ENCODE data around the gene PRR3. TPM values are rescaled to one million over a fixed set of nuclear protein-coding genes. Genes with fewer than 3 reads are reported as not detected.
"Not testable (repeated sequence)": the region's sequence is repeated elsewhere in the genome, so short reads cannot be mapped to it uniquely, and the experiment has no call there.

The PRR3 gene
- total RNA-seq, 1 experiment from 2014 or later = 6.1 TPM

DNA sequence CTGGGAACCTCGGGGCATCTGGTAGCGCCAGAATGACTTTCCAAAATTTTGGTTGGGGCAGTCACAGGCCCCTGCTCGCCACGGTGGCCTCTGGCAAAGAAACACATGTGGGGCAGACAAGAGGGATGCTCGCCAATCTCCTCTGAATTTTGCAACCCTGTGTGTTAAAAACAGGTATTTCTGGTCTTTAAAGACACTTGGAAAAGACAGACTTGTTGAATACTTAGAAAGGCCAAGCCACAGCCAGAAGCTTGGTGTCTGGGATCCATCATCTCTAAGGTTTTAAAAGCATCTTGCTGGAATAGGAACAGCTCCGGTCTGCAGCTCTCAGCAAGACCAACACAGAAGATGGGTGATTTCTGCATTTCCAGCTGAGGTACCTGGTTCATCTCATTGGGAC, 36.6 kb upstream of the PRR3 start:
- CTCF ChIA-PET = interaction anchor here (0.6 to 0.9 kb wide), 2 partner anchors 24 to 78 kb away, joined by 3 to 5 read pairs; no protein-coding TSS in a partner anchor
- peak overlapping the region; percentile 81 for H3K27ac ChIP-seq (ENCODE audit: low read length)
- no peaks in the 10 kb centered on the region for H3K9me2 ChIP-seq (replicated peaks; ENCODE audit: low read length)
- POLR2A ChIA-PET (ENCODE audit: unreplicated experiment) = interaction anchor here (0.5 to 0.6 kb wide), 3 partner anchors 50 to 1151 kb away, joined by 3 to 4 read pairs (median 4); no protein-coding TSS in a partner anchor
- H2AFZ ChIP-seq (ENCODE audit: low read length) = peak overlapping the region; percentile 3; the same call in 1 of the 2 replicates
- H3K36me3 ChIP-seq (ENCODE audit: low read depth, low read length) = no peaks in the 10 kb centered on the region
- H3K4me3 ChIP-seq (ENCODE audit: low read length) = no peak overlapping the region
- H3K27me3 ChIP-seq (ENCODE audit: low read length) = no peaks in the 10 kb centered on the region
- no peak; the same call in 1 of the 2 replicates for ATAC-seq
- H3F3A ChIP-seq (ENCODE audit: low read length, unreplicated experiment) = no peaks in the 10 kb centered on the region
- DNase-seq = peak; percentile 49
- peak overlapping the region; percentile 42 for H3K4me2 ChIP-seq (ENCODE audit: low read length)
- H3K9ac ChIP-seq (ENCODE audit: low read length) = peak overlapping the region; percentile 38; the same call in 1 of the 2 replicates
- intact Hi-C loops (cut with micrococcal nuclease) = no loop called here
- no peaks in the 10 kb centered on the region for H4K20me1 ChIP-seq (ENCODE audit: low read length)
- TF ChIP-seq CTCF (conservative IDR thresholded peaks at IDR 0.05; ENCODE audit: low read depth, low read length) (no peak), EZH2 (IDR thresholded peaks at IDR 0.05; ENCODE audit: low read length, unreplicated experiment) (no peak), EZH2phosphoT487 (IDR thresholded peaks at IDR 0.05; ENCODE audit: borderline replicate concordance, low read length) (no peak)
- no peaks in the 10 kb centered on the region for H3K79me2 ChIP-seq (ENCODE audit: low read length)
- BruUV-seq (replicated peaks) = no TSS peak
- H3K4me1 ChIP-seq (ENCODE audit: insufficient read depth, low read length) = peaks cover 22% of the 10 kb centered on the region
- H3K9me3 ChIP-seq (ENCODE audit: low read length) = no peaks in the 10 kb centered on the region

DNA sequence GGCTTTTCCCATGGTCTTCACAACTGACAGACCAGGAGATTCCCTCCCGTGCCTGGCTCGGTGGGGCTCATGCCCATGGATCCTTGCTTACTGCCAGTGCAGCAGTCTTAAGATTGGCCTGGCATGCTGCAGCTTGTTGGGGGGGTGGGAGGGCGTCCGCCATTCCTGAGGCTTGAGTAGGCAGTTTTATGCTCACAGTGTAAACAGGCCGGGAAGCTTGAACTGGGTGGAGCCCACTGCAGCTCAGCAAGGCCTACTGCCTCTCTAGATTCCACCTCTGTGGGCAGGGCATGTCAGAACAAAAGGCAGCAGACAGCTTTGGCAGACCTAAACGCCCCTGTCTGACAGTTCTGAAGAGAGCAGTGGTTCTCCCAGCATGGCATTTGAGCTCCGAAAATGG, 36.0 kb upstream of the PRR3 start:
- DNase-seq (peak; percentile 88), ATAC-seq (peak; percentile 90)
- H3K36me3 ChIP-seq (ENCODE audit: low read depth, low read length); H3K27me3 ChIP-seq (ENCODE audit: low read length); H3F3A ChIP-seq (ENCODE audit: low read length, unreplicated experiment); intact Hi-C loops (cut with micrococcal nuclease); BruUV-seq (replicated peaks); H3K9me3 ChIP-seq (ENCODE audit: low read length); H4K20me1 ChIP-seq (ENCODE audit: low read length); H3K4me3 ChIP-seq (ENCODE audit: low read length); H3K9me2 ChIP-seq (replicated peaks; ENCODE audit: low read length); H3K79me2 ChIP-seq (ENCODE audit: low read length): not testable (repeated sequence)
- CTCF ChIA-PET = interaction anchor here (0.6 to 0.9 kb wide), 2 partner anchors 25 to 78 kb away, joined by 3 to 5 read pairs; no protein-coding TSS in a partner anchor
- peak overlapping the region; percentile 38; the same call in 1 of the 2 replicates for H3K9ac ChIP-seq (ENCODE audit: low read length)
- peak overlapping the region; percentile 42 for H3K4me2 ChIP-seq (ENCODE audit: low read length)
- peak overlapping the region; percentile 3 for H2AFZ ChIP-seq (ENCODE audit: low read length)
- H3K27ac ChIP-seq (ENCODE audit: low read length) = peak overlapping the region; percentile 81
- peaks cover 20% of the 10 kb centered on the region for H3K4me1 ChIP-seq (ENCODE audit: insufficient read depth, low read length)
- POLR2A ChIA-PET (ENCODE audit: unreplicated experiment) = interaction anchor here (0.5 to 0.6 kb wide), 2 partner anchors 50 to 55 kb away, joined by 3 to 4 read pairs; no protein-coding TSS in a partner anchor

DNA sequence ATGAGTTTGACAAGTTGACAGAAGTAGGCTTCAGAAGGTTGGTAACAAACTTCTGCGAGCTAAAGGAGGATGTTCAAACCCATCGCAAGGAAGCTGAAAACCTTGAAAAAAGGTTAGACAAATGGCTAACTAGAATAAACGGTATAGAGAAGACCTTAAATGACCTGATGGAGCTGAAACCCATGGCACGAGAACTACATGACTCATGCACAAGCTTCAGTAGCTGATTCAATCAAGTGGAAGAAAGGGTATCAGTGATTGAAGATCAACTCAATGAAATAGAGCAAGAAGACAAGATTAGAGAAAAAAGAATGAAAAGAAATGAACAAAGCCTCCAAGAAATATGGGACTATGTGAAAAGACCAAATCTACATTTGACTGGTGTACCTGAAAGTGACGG, 35.1 kb upstream of the PRR3 start:
- POLR2A ChIA-PET (ENCODE audit: unreplicated experiment) = interaction anchor here (0.5 to 0.6 kb wide), 2 partner anchors 12 to 72 kb away, joined by 3 read pairs; no protein-coding TSS in a partner anchor
- H3K27ac ChIP-seq (ENCODE audit: low read length); intact Hi-C loops (cut with micrococcal nuclease); ATAC-seq; DNase-seq; H3K79me2 ChIP-seq (ENCODE audit: low read length); H4K20me1 ChIP-seq (ENCODE audit: low read length); H3F3A ChIP-seq (ENCODE audit: low read length, unreplicated experiment); H3K9ac ChIP-seq (ENCODE audit: low read length); H3K4me3 ChIP-seq (ENCODE audit: low read length); H3K9me3 ChIP-seq (ENCODE audit: low read length); H3K27me3 ChIP-seq (ENCODE audit: low read length); H3K36me3 ChIP-seq (ENCODE audit: low read depth, low read length); H3K9me2 ChIP-seq (replicated peaks; ENCODE audit: low read length); H3K4me2 ChIP-seq (ENCODE audit: low read length); H2AFZ ChIP-seq (ENCODE audit: low read length); BruUV-seq (replicated peaks); CTCF ChIA-PET: not testable (repeated sequence)
- H3K4me1 ChIP-seq (ENCODE audit: insufficient read depth, low read length) = peaks cover 17% of the 10 kb centered on the region

GRCh38 chr6:30526444-30526843, 30.7 kb upstream of the PRR3 start:
- H2AFZ ChIP-seq (ENCODE audit: low read length); H3K4me2 ChIP-seq (ENCODE audit: low read length); H3K9me3 ChIP-seq (ENCODE audit: low read length); H3K27me3 ChIP-seq (ENCODE audit: low read length); H3K9me2 ChIP-seq (replicated peaks; ENCODE audit: low read length); H3F3A ChIP-seq (ENCODE audit: low read length, unreplicated experiment); DNase-seq; H3K27ac ChIP-seq (ENCODE audit: low read length); intact Hi-C loops (cut with micrococcal nuclease); ATAC-seq; POLR2A ChIA-PET (ENCODE audit: unreplicated experiment); H4K20me1 ChIP-seq (ENCODE audit: low read length); H3K36me3 ChIP-seq (ENCODE audit: low read depth, low read length); H3K4me3 ChIP-seq (ENCODE audit: low read length); CTCF ChIA-PET; BruUV-seq (replicated peaks); H3K79me2 ChIP-seq (ENCODE audit: low read length); H3K9ac ChIP-seq (ENCODE audit: low read length): not testable (repeated sequence)
- peaks cover 32% of the 10 kb centered on the region for H3K4me1 ChIP-seq (ENCODE audit: insufficient read depth, low read length)

DNA sequence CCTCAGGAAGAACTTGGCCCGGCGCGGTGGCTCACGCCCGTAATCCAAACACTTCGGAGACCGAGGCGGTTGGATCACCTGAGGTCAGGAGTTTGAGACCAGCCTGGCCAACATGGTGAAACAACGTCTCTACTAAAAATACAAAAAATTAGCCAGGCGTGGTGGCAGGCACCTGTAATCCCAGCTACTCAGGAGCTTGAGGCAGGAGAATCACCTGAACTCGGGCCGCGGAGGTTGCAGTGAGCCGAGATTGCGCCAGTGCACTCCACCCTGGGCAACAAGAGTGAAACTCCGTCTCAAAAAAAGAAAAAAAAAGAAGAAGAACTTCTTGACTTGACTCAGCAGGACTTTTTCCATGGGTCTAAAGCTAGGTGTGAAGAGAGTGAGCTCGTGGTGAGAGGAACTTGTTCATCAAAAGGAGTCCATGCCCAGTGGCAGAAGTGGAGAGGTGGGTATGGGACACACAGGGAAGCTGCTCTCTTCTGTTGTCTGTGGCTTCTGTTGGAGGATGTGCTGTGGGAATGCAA, 27.7 kb upstream of the PRR3 start:
- H3K9ac ChIP-seq (ENCODE audit: low read length); ATAC-seq; H3K9me2 ChIP-seq (replicated peaks; ENCODE audit: low read length); intact Hi-C loops (cut with micrococcal nuclease); H3K79me2 ChIP-seq (ENCODE audit: low read length); H3F3A ChIP-seq (ENCODE audit: low read length, unreplicated experiment); H3K4me3 ChIP-seq (ENCODE audit: low read length); DNase-seq; H2AFZ ChIP-seq (ENCODE audit: low read length); BruUV-seq (replicated peaks); H4K20me1 ChIP-seq (ENCODE audit: low read length); H3K9me3 ChIP-seq (ENCODE audit: low read length); H3K27me3 ChIP-seq (ENCODE audit: low read length); H3K36me3 ChIP-seq (ENCODE audit: low read depth, low read length): not testable (repeated sequence)
- POLR2A ChIA-PET (ENCODE audit: unreplicated experiment) = interaction anchor here (0.8 kb wide), 1 partner anchor 39 kb away, joined by 3 read pairs; no protein-coding TSS in a partner anchor
- H3K4me1 ChIP-seq (ENCODE audit: insufficient read depth, low read length) = peaks cover 30% of the 10 kb centered on the region
- H3K4me2 ChIP-seq (ENCODE audit: low read length) = peak overlapping the region; percentile 23; the same call in 1 of the 2 replicates
- CTCF ChIA-PET = interaction anchor here (0.6 kb wide), 2 partner anchors 18 to 42 kb away, joined by 3 to 4 read pairs; partner anchors contain the start of gene ABCF1
- H3K27ac ChIP-seq (ENCODE audit: low read length) = peak overlapping the region; percentile 84; the same call in 1 of the 2 replicates

Data from PC-3 (cell line).